ENCODE measurements around the gene WDR26. TPM values are rescaled to one million over a fixed set of nuclear protein-coding genes. Genes with fewer than 3 reads are reported as not detected.

WDR26 gene
- total RNA-seq, 1 experiment from 2014 or later, result 81.4 TPM

DNA sequence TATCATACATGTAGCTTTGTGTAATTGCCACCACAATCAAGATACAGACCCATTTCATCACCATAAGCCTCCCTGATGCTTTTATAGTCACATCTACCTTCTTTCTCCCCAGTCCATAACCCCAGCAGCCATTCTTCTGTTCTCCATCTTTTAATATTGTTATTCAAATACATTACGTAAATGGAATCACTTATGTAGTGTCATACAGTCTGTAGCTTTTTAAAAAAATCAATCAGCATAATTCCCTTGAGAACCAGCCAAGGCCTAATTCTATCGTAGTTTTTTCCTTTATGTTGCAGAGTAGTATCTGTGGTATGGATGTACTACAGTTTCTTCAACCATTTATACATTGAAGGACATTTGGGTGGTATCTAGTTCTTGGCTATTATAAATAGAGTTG is 31.6 kb upstream of the WDR26 start:
- H3K27me3 Mint-ChIP-seq (ENCODE audit: low read depth), result no peaks in the 10 kb centered on the region

More for the DNA sequence above, 31.6 kb upstream of the WDR26 start:
- TF ChIP-seq, protein P1, sequence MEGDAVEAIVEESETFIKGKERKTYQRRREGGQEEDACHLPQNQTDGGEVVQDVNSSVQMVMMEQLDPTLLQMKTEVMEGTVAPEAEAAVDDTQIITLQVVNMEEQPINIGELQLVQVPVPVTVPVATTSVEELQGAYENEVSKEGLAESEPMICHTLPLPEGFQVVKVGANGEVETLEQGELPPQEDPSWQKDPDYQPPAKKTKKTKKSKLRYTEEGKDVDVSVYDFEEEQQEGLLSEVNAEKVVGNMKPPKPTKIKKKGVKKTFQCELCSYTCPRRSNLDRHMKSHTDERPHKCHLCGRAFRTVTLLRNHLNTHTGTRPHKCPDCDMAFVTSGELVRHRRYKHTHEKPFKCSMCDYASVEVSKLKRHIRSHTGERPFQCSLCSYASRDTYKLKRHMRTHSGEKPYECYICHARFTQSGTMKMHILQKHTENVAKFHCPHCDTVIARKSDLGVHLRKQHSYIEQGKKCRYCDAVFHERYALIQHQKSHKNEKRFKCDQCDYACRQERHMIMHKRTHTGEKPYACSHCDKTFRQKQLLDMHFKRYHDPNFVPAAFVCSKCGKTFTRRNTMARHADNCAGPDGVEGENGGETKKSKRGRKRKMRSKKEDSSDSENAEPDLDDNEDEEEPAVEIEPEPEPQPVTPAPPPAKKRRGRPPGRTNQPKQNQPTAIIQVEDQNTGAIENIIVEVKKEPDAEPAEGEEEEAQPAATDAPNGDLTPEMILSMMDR (conservative IDR thresholded peaks at IDR 0.05), result no peak
- H3K4me1 ChIP-seq (ENCODE audit: insufficient read depth, low read length), result no peaks in the 10 kb centered on the region
- no peak overlapping the region for H2BK120ac ChIP-seq (ENCODE audit: low read depth, low read length, poor library complexity, severe bottlenecking)
- Mint-ChIP-seq H3K9me3 (peaks cover 4 to 9% of the 10 kb centered on the region in 2 experiments; a peak in 3 of 5 replicates), H3K27ac (no peak overlapping the region), H3K36me3 (ENCODE audit: insufficient read depth in 1 of 3, low read depth in 3 of 3) (peaks cover 0 to 9% (median 0%) of the 10 kb centered on the region in 3 experiments; a peak in 2 of 7 replicates), H3K4me3 (no peak overlapping the region), H3K4me1 (peaks cover 3% of the 10 kb centered on the region in 2 experiments; a peak in 2 of 4 replicates)
- H3K23me2 ChIP-seq (ENCODE audit: insufficient read length, low read depth, low read length, poor library complexity, severe bottlenecking), result no peaks in the 10 kb centered on the region
- H2AK5ac ChIP-seq (ENCODE audit: insufficient read length, low read length), result no peak overlapping the region
- H4K91ac ChIP-seq (ENCODE audit: insufficient read length, low read depth, low read length), result no peak overlapping the region
- H3K23ac ChIP-seq (ENCODE audit: insufficient read length, low read depth, low read length), result no peak overlapping the region
- H3K14ac ChIP-seq (ENCODE audit: insufficient read depth, low read length), result no peak overlapping the region
- no peak overlapping the region for H3K18ac ChIP-seq (ENCODE audit: insufficient read length, low read depth, low read length)
- H2BK12ac ChIP-seq (ENCODE audit: insufficient read length, low read depth, low read length), result no peak overlapping the region
- H3K9me3 ChIP-seq (ENCODE audit: control insufficient read depth, low read depth, low read length), result no peaks in the 10 kb centered on the region
- H3T11ph ChIP-seq (ENCODE audit: low read length), result no peak overlapping the region
- H2BK20ac ChIP-seq (ENCODE audit: low read depth, low read length, poor library complexity, severe bottlenecking), result no peak overlapping the region
- DNase-seq, result no peak
- no peaks in the 10 kb centered on the region for H3K79me1 ChIP-seq (ENCODE audit: insufficient read depth, low read depth, low read length, poor library complexity, severe bottlenecking)
- H4K8ac ChIP-seq (replicated peaks; ENCODE audit: insufficient read length, low read depth, low read length), result no peak overlapping the region
- no peak overlapping the region for H2BK5ac ChIP-seq (ENCODE audit: insufficient read length, low read length)
- no peak overlapping the region for H3K9ac ChIP-seq (ENCODE audit: extremely low read depth, insufficient read length, low read length)
- whole genome bisulfite sequencing (ENCODE audit: extremely low coverage, insufficient read length, low lambda C conversion rate), result no CpG with 5 or more reads among the region's 2 CpGs
- H4K20me1 ChIP-seq (ENCODE audit: control insufficient read depth, insufficient read depth, insufficient read length), result no peaks in the 10 kb centered on the region
- no peak overlapping the region for H3K4ac ChIP-seq (ENCODE audit: low read depth, low read length)
- no peak overlapping the region for H2BK15ac ChIP-seq (ENCODE audit: low read depth, low read length)
- H2AFZ ChIP-seq (ENCODE audit: low read length), result no peak overlapping the region
- no peak overlapping the region for H4K5ac ChIP-seq (ENCODE audit: insufficient read length, low read depth, low read length)
- no peak overlapping the region for H3K56ac ChIP-seq (ENCODE audit: insufficient read length, low read depth, low read length)
- no peak overlapping the region for H3K27ac ChIP-seq (ENCODE audit: insufficient read length, low read depth, low read length)
- no peak overlapping the region for H3K4me2 ChIP-seq (ENCODE audit: insufficient read depth, insufficient read length, low read length)
- no peaks in the 10 kb centered on the region for H3K79me2 ChIP-seq (ENCODE audit: insufficient read depth, low read length)
- no peaks in the 10 kb centered on the region for H3K27me3 ChIP-seq (ENCODE audit: insufficient read depth, low read length)

All from H9 (cell line).